ENCODE measurements around the gene TMEM175. TPM values are rescaled to one million over a fixed set of nuclear protein-coding genes. Genes with fewer than 3 reads are reported as not detected.

Gene TMEM175
- total and polyA plus RNA-seq, 2 of the 13 experiments (the other 11 are each of a cell fraction or from before 2014, with no cell fraction given) = 5.1 to 9.9 TPM

DNA sequence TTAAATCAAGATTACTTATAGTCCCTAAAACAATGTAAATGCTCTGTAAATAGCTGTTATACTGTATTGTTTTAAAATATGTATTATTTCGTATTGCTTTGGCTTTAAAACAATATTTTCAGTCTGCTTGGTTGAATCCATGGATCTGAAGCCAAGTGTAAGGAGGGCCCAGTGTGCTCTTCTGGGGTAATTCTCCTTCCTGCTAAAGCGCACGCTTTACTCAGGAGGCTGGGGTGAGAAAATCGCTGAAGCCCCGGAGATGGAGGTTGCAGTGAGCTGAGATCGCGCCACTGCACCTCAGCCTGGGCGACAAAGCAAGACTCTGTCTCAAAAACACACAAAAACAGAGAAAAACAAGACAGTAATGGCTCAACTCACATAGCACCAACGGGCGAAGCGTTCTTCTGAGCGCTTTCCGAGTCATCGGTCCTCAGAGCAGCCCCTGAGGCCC is 54.2 kb downstream of the TMEM175 start (continued):
- TF ChIP-seq, protein P1, sequence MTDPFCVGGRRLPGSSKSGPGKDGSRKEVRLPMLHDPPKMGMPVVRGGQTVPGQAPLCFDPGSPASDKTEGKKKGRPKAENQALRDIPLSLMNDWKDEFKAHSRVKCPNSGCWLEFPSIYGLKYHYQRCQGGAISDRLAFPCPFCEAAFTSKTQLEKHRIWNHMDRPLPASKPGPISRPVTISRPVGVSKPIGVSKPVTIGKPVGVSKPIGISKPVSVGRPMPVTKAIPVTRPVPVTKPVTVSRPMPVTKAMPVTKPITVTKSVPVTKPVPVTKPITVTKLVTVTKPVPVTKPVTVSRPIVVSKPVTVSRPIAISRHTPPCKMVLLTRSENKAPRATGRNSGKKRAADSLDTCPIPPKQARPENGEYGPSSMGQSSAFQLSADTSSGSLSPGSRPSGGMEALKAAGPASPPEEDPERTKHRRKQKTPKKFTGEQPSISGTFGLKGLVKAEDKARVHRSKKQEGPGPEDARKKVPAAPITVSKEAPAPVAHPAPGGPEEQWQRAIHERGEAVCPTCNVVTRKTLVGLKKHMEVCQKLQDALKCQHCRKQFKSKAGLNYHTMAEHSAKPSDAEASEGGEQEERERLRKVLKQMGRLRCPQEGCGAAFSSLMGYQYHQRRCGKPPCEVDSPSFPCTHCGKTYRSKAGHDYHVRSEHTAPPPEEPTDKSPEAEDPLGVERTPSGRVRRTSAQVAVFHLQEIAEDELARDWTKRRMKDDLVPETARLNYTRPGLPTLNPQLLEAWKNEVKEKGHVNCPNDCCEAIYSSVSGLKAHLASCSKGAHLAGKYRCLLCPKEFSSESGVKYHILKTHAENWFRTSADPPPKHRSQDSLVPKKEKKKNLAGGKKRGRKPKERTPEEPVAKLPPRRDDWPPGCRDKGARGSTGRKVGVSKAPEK (CRISPR knock-in tag; IDR thresholded peaks at IDR 0.05; ENCODE audit: borderline replicate concordance) = no peak
- no peak for TF ChIP-seq NR3C1 (CRISPR knock-in tag; IDR thresholded peaks at IDR 0.05)
- TF ChIP-seq MLLT10 (CRISPR knock-in tag; IDR thresholded peaks at IDR 0.05) = no peak
- TF ChIP-seq SNAPC2 (CRISPR knock-in tag; IDR thresholded peaks at IDR 0.05) = no peak
- no peak for TF ChIP-seq ZNF12 (CRISPR knock-in tag; IDR thresholded peaks at IDR 0.05)
- TF ChIP-seq ZNF614 (CRISPR knock-in tag; IDR thresholded peaks at IDR 0.05; ENCODE audit: borderline replicate concordance) = peak; percentile 16; the same call in 1 of the 2 replicates
- TF ChIP-seq, protein P2, sequence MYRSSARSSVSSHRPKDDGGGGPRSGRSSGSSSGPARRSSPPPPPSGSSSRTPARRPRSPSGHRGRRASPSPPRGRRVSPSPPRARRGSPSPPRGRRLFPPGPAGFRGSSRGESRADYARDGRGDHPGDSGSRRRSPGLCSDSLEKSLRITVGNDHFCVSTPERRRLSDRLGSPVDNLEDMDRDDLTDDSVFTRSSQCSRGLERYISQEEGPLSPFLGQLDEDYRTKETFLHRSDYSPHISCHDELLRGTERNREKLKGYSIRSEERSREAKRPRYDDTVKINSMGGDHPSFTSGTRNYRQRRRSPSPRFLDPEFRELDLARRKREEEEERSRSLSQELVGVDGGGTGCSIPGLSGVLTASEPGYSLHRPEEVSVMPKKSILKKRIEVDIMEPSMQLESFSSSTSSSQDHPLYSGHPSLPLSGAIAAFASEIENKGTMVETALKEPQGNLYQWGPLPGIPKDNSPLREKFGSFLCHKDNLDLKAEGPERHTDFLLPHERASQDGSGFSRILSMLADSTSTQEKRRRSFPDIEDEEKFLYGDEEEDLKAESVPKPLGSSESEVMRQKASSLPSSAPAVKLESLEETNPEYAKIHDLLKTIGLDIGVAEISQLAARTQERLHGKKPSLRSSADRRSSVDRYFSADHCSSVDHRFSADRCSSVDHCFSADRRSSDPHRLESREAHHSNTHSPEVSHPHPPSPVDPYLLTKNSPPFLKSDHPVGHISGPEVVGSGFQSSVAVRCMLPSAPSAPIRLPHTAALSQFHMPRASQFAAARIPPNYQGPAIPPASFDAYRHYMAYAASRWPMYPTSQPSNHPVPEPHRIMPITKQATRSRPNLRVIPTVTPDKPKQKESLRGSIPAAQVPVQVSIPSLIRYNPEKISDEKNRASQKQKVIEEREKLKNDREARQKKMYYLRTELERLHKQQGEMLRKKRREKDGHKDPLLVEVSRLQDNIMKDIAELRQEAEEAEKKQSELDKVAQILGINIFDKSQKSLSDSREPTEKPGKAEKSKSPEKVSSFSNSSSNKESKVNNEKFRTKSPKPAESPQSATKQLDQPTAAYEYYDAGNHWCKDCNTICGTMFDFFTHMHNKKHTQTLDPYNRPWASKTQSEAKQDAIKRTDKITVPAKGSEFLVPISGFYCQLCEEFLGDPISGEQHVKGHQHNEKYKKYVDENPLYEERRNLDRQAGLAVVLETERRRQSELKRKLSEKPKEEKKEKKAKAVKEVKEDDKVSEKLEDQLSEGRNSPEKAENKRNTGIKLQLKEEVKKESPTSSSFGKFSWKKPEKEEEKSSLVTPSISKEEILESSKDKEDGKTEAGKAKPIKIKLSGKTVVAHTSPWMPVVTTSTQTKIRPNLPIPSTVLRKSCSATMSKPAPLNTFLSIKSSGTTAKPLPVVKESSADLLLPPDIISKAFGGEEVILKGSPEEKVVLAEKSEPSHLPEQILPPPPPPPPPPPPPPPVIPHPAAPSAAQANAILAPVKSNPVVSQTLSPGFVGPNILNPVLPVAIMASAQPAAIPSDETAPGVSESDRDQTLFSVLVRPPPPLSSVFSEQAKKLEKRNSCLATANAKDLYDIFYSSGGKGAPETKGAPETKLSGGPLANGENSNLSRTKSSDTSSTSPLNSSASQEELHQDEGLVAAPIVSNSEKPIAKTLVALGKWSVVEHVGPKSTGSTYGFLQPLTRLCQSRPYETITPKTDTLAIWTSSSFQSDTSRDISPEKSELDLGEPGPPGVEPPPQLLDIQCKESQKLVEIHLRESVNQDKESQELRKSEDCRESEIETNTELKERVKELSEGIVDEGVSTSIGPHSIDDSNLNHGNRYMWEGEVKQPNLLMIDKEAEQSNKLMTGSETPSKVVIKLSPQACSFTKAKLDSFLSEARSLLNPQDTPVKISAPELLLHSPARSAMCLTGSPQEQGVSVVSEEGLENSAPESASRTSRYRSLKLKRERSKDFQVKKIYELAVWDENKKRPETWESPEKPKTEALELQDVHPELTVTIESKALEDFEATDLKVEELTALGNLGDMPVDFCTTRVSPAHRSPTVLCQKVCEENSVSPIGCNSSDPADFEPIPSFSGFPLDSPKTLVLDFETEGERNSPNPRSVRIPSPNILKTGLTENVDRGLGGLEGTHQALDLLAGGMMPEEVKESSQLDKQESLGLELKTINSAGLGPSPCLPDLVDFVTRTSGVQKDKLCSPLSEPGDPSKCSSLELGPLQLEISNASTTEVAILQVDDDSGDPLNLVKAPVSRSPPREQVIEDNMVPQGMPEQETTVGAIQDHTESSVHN (CRISPR knock-in tag; IDR thresholded peaks at IDR 0.05) = no peak
- TF ChIP-seq ZNF264 (CRISPR knock-in tag; IDR thresholded peaks at IDR 0.05) = no peak
- TF ChIP-seq, protein P3, sequence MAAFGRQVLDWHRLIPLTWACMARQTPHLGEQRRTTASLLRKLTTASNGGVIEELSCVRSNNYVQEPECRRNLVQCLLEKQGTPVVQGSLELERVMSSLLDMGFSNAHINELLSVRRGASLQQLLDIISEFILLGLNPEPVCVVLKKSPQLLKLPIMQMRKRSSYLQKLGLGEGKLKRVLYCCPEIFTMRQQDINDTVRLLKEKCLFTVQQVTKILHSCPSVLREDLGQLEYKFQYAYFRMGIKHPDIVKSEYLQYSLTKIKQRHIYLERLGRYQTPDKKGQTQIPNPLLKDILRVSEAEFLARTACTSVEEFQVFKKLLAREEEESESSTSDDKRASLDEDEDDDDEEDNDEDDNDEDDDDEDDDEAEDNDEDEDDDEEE (CRISPR knock-in tag; IDR thresholded peaks at IDR 0.05) = 0 out of 2 replicates have a peak, but pooled peaks have one; percentile 34
- TF ChIP-seq FOXA3 (CRISPR knock-in tag; IDR thresholded peaks at IDR 0.05) = 0 out of 2 replicates have a peak, but pooled peaks have one; percentile 4
- TF ChIP-seq ZNF563 (CRISPR knock-in tag; IDR thresholded peaks at IDR 0.05) = no peak
- 0 out of 2 replicates have a peak, but pooled peaks have one; percentile 25 for TF ChIP-seq MIER3 (CRISPR knock-in tag; IDR thresholded peaks at IDR 0.05; ENCODE audit: borderline replicate concordance)
- TF ChIP-seq ZNF556 (CRISPR knock-in tag; IDR thresholded peaks at IDR 0.05; ENCODE audit: borderline replicate concordance) = no peak
- TF ChIP-seq, protein P4, sequence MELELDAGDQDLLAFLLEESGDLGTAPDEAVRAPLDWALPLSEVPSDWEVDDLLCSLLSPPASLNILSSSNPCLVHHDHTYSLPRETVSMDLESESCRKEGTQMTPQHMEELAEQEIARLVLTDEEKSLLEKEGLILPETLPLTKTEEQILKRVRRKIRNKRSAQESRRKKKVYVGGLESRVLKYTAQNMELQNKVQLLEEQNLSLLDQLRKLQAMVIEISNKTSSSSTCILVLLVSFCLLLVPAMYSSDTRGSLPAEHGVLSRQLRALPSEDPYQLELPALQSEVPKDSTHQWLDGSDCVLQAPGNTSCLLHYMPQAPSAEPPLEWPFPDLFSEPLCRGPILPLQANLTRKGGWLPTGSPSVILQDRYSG (CRISPR knock-in tag; IDR thresholded peaks at IDR 0.05) = no peak
- TF ChIP-seq, protein P5, sequence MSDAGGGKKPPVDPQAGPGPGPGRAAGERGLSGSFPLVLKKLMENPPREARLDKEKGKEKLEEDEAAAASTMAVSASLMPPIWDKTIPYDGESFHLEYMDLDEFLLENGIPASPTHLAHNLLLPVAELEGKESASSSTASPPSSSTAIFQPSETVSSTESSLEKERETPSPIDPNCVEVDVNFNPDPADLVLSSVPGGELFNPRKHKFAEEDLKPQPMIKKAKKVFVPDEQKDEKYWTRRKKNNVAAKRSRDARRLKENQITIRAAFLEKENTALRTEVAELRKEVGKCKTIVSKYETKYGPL (CRISPR knock-in tag; IDR thresholded peaks at IDR 0.05) = no peak

Measured in HepG2 (cell line).